ENCODE data around the gene LINGO1. TPM values are rescaled to one million over a fixed set of nuclear protein-coding genes. Genes with fewer than 3 reads are reported as not detected.

LINGO1 gene
- total RNA-seq, 4 donors from 2014 or later = 0.42 to 4.4 (median 1.5) TPM

DNA sequence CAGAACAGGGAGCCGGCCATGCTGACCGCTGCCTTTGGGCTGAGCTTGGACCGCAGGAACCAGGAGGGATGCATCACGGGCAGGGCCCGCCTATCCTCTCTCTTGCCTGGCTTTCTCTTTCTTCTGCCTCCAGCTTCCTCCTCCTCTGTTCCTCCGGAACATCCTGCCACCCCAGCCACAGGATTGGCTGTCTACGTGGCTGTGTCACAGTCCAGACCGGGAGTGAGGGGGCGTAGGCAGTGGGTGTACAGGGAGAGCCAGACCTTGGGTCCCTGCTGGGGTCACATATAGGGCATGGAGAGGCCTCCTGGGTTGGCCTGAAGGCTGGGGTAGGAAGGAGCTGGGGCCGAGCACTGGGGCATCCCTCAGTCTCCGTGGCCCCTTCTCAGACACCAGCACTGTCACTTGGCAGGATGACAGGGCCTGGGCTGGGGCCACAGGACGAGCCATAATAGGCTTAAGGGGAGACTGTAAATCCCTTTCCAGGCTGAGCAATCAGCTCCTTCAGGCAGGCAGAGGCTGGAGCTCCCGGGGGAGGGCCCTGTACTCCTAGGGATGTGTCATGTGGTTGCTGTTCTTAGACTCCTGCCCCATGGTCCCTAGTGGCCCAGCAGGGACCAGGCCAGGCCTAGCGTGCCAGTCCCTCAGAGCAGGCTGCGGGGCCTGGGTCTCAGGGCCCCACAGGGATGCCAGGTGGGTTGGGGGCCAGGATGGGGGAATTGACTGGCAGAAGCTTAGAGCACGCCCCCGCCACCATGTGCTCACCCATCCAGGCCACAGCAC lies 25.4 kb downstream of the LINGO1 start:
- TF ChIP-seq POLR2A (IDR thresholded peaks at IDR 0.05) = no peak
- TF ChIP-seq, protein P1, sequence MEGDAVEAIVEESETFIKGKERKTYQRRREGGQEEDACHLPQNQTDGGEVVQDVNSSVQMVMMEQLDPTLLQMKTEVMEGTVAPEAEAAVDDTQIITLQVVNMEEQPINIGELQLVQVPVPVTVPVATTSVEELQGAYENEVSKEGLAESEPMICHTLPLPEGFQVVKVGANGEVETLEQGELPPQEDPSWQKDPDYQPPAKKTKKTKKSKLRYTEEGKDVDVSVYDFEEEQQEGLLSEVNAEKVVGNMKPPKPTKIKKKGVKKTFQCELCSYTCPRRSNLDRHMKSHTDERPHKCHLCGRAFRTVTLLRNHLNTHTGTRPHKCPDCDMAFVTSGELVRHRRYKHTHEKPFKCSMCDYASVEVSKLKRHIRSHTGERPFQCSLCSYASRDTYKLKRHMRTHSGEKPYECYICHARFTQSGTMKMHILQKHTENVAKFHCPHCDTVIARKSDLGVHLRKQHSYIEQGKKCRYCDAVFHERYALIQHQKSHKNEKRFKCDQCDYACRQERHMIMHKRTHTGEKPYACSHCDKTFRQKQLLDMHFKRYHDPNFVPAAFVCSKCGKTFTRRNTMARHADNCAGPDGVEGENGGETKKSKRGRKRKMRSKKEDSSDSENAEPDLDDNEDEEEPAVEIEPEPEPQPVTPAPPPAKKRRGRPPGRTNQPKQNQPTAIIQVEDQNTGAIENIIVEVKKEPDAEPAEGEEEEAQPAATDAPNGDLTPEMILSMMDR (IDR thresholded peaks at IDR 0.05) = no peak
- 75 to 80% methylated on average over 16 to 17 of the region's 17 CpGs for WGBS, 2 donors

DNA sequence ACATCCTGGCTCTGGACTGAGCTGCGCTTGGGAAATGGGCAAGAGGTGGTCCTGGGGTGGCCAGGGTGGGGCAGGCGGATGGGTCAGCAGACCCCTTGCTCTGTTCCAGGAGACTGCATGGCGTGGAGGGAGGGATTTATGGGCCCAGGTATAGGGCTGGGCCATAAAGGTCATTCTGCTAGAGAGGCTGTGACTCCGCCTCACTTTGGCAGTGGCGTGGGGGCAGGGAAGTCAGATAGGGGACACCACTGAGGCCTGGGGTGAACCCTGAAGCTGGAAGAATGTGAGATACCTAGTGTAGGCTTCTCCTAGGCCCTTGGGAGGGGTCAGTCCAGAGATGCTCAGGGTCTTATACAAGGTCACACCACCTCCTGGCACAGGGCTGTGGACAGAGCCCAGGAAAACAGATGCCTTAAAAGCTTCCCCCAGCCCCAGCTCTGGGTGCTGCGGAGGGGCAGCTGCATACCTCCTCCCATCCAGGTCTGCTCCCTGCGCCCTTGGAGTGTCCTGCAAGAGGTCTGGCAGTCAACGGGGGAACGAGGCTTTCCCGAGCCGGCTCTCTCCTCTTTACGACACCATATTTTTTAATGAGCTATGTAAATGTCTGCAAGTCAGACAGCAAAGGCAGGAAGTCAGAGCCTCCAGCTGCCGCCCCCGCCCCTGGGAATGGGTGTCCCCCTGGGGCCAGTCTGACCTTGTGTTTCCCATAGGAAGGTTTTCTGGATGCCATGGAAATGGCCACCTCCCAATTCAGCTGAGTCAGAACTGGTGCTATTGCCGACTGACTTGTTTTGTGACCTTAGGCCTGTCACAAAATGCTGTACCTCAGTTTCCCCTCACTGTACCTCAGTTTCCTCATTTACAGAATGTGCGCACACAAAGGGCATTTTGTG lies 26.3 kb downstream of the LINGO1 start:
- 79 to 81% methylated on average over 15 to 16 of the region's 16 CpGs for WGBS, 2 donors
- TF ChIP-seq, protein P1 (IDR thresholded peaks at IDR 0.05) = no peak
- TF ChIP-seq POLR2A (IDR thresholded peaks at IDR 0.05) = no peak
- H3K4me3 ChIP-seq (ENCODE audit: low read depth, poor library complexity, severe bottlenecking) = no peak overlapping the region
- DNase-seq (ENCODE audit: low spot score in 2 of 2) = no peak
- intact Hi-C loops (cut with DNase I; ENCODE audit: low total_unique reads) = no loop called here

More for the DNA sequence above, 25.4 kb downstream of the LINGO1 start:
- intact Hi-C loops (cut with DNase I; ENCODE audit: low total_unique reads) = no loop called here
- no peak overlapping the region for H3K4me3 ChIP-seq (ENCODE audit: low read depth, poor library complexity, severe bottlenecking)
- DNase-seq (ENCODE audit: low spot score in 2 of 2) = no peak

DNA sequence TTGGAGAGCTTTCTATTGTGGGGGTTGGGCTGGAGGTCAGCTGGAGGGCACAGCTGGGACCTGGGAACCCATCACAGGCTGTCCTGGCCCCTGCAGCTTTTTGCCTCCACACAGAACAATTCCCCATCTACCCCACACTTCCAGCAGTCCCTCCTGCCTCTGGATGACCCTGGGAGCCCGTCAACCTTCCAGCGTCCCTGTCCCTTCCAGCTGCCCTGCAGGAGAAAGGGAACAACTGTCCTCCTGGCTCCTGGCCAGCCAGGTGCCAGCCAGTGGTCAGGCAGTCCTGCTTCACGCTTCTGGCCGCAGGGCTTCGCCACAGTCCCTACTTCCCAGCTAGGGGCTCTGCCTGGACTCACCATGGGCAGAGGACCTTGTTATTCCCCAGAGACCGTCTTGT lies 27.2 kb downstream of the LINGO1 start:
- WGBS, 2 donors = 90 to 95% methylated on average over 6 of the region's 6 CpGs
- TF ChIP-seq POLR2A (IDR thresholded peaks at IDR 0.05) = no peak
- TF ChIP-seq, protein P1 (IDR thresholded peaks at IDR 0.05) = no peak
- DNase-seq (ENCODE audit: low spot score in 2 of 2) = no peak
- intact Hi-C loops (cut with DNase I; ENCODE audit: low total_unique reads) = no loop called here
- no peak overlapping the region for H3K4me3 ChIP-seq (ENCODE audit: low read depth, poor library complexity, severe bottlenecking)

DNA sequence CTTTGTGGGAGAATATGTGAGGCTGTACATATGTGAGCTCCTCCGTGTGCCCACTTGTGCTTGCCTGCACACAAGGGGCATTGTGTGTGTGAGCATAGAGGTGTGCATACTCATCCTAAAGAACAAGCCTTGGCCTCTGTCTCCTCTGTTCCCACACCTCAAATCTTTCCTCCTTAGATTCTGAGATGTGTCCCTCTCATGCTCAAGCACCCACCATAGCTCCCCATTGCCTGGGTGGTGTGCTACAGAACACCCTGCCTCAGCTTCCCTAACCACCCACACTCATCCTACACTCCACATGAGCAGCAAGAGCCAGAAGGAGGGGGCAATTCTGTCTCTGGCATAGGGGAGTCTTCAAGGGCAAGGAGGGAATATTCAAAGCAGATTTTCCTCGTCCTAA lies 27.7 kb downstream of the LINGO1 start:
- TF ChIP-seq, protein P1 (IDR thresholded peaks at IDR 0.05) = no peak
- TF ChIP-seq POLR2A (IDR thresholded peaks at IDR 0.05) = no peak
- no peak overlapping the region for H3K4me3 ChIP-seq (ENCODE audit: low read depth, poor library complexity, severe bottlenecking)
- intact Hi-C loops (cut with DNase I; ENCODE audit: low total_unique reads) = no loop called here
- no peak for DNase-seq (ENCODE audit: low spot score in 2 of 2)
- 59 to 77% methylated on average over 2 of the region's 2 CpGs for WGBS, 2 donors

DNA sequence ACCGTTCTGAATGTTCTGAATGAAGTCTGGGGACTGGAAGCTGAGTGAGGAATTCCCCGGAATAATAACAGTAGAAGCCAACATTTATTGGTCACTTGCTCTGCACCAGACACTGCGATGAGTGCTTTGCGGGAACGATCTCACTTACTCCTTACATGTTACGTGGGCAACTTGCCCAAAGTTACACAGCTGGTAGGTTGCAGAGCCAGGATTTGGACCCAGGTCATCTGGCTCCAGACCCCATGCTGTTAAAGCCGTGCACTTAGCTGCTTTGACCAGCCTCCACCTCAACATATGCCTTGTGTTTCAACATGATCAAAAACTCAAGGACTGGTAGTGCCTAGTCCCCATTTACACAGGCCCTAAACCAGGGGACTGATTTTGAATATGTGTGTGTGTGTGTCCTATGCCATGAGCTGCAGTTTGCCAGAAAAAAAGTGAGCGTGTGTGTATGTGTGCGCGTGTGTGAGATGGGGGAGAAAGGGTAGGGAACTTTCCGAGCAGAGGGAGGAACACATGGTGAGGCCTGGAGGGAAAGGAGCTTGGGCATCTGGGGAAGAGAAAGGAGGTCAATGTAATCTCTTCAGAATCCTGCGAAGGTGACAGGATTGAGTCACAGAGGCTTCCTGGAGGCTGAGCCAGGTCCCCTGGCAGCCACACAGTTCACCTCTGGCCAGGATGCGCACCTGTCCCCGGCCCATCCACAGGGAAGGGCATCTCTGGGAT lies 28.9 kb downstream of the LINGO1 start:
- 79 to 83% methylated on average over 14 of the region's 14 CpGs for WGBS, 2 donors
- TF ChIP-seq, protein P1 (IDR thresholded peaks at IDR 0.05) = no peak
- TF ChIP-seq POLR2A (IDR thresholded peaks at IDR 0.05) = no peak
- H3K4me3 ChIP-seq (ENCODE audit: low read depth, poor library complexity, severe bottlenecking) = no peak overlapping the region
- no peak for DNase-seq (ENCODE audit: low spot score in 2 of 2)
- intact Hi-C loops (cut with DNase I; ENCODE audit: low total_unique reads) = no loop called here
